ENCODE results near the gene TCP1. TPM values are rescaled to one million over a fixed set of nuclear protein-coding genes. Genes with fewer than 3 reads are reported as not detected.

TCP1 gene
- total and polyA plus RNA-seq, 2 experiments from 2014 or later, result 222 to 346 TPM

- TF ChIP-seq ETS1 (IDR thresholded peaks at IDR 0.05), result no peak
- TF ChIP-seq ZNF331 (CRISPR knock-in tag; IDR thresholded peaks at IDR 0.05; ENCODE audit: low read depth), result no peak
- TF ChIP-seq REST (IDR thresholded peaks at IDR 0.05; ENCODE audit: unreplicated experiment), result no peak
- no peak for TF ChIP-seq EZH2 (IDR thresholded peaks at IDR 0.05; ENCODE audit: low read depth, unreplicated experiment)
- no peak for TF ChIP-seq JUNB (IDR thresholded peaks at IDR 0.05; ENCODE audit: unreplicated experiment)
- TF ChIP-seq, protein P1, sequence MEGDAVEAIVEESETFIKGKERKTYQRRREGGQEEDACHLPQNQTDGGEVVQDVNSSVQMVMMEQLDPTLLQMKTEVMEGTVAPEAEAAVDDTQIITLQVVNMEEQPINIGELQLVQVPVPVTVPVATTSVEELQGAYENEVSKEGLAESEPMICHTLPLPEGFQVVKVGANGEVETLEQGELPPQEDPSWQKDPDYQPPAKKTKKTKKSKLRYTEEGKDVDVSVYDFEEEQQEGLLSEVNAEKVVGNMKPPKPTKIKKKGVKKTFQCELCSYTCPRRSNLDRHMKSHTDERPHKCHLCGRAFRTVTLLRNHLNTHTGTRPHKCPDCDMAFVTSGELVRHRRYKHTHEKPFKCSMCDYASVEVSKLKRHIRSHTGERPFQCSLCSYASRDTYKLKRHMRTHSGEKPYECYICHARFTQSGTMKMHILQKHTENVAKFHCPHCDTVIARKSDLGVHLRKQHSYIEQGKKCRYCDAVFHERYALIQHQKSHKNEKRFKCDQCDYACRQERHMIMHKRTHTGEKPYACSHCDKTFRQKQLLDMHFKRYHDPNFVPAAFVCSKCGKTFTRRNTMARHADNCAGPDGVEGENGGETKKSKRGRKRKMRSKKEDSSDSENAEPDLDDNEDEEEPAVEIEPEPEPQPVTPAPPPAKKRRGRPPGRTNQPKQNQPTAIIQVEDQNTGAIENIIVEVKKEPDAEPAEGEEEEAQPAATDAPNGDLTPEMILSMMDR (conservative IDR thresholded peaks at IDR 0.05; ENCODE audit: low read depth in 2 of 2), result no peak
These were observed 17.9 kb upstream of the TCP1 start (continued) for GRCh38 chr6:159807150-159807858.

- Histone ChIP-seq H3K27me3 (ENCODE audit: insufficient read depth) (no peaks in the 10 kb centered on the region), H3K27ac (ENCODE audit: low read depth) (no peak overlapping the region), H3K4me3 (no peak overlapping the region), H3K79me2 (replicated peaks; ENCODE audit: insufficient read depth) (no peaks in the 10 kb centered on the region), H4K20me1 (replicated peaks; ENCODE audit: insufficient read depth) (no peaks in the 10 kb centered on the region), H3K4me2 (no peak overlapping the region), H3K4me1 (ENCODE audit: insufficient read depth) (no peaks in the 10 kb centered on the region), H3K36me3 (ENCODE audit: insufficient read depth) (no peaks in the 10 kb centered on the region), H3K9me2 (ENCODE audit: insufficient read depth) (no peaks in the 10 kb centered on the region), H2AFZ (no peak overlapping the region), H3F3A (replicated peaks; ENCODE audit: low read depth) (no peaks in the 10 kb centered on the region)
- Mint-ChIP-seq H3K4me3 (no peak overlapping the region), H3K36me3 (ENCODE audit: low read depth) (no peaks in the 10 kb centered on the region; the same call in 2 of the 3 replicates), H3K9me3 (no peaks in the 10 kb centered on the region), H3K27ac (no peak overlapping the region), H3K27me3 (ENCODE audit: insufficient read depth, low read depth, poor library complexity) (peaks cover 3% of the 10 kb centered on the region), H3K4me1 (peaks cover 6% of the 10 kb centered on the region; the same call in 2 of the 3 replicates)
- ATAC-seq, result no peak
- DNase-seq (ENCODE audit: low spot score), result no peak
- TF ChIP-seq ZNF114 (CRISPR knock-in tag; IDR thresholded peaks at IDR 0.05) (no peak), STAT1 (IDR thresholded peaks at IDR 0.05; ENCODE audit: unreplicated experiment) (no peak), ETS1 (IDR thresholded peaks at IDR 0.05) (no peak)
- TF ChIP-seq, protein P1 (conservative IDR thresholded peaks at IDR 0.05; ENCODE audit: low read depth in 2 of 2), result no peak
These were observed 16.6 kb upstream of the TCP1 start for GRCh38 chr6:159806021-159806458.

Measured in GM23338 (cell line).